Type B pancreatic cell (in vitro differentiated cells): Measurements from ENCODE around the gene RFTN1. TPM values are rescaled to one million over a fixed set of nuclear protein-coding genes. Genes with fewer than 3 reads are reported as not detected.

Experiments
- DNase-seq: peaks from one replicate; pipeline ENCODE4 v3.0.0; 2021; ENCODE audit warnings: mixed read lengths; ENCODE audit not compliant: unreplicated experiment; ENCODE audit errors: extremely low spot score
- H3K27ac Mint-ChIP-seq: 2 replicates; pipeline ENCODE4 v1.8.0; 2021; ENCODE audit warnings: mild to moderate bottlenecking, mixed read lengths
- H3K27me3 Mint-ChIP-seq: 2 replicates; pipeline ENCODE4 v1.8.0; 2021; ENCODE audit warnings: mixed read lengths
- H3K36me3 Mint-ChIP-seq: 2 replicates; pipeline ENCODE4 v1.8.0; 2021; ENCODE audit warnings: mixed read lengths
- H3K4me1 Mint-ChIP-seq: one replicate; pipeline ENCODE4 v1.8.0; 2021; ENCODE audit warnings: mixed read lengths; ENCODE audit not compliant: unreplicated experiment
- H3K4me3 Mint-ChIP-seq: 2 replicates; pipeline ENCODE4 v1.8.0; 2021; ENCODE audit warnings: mild to moderate bottlenecking, mixed read lengths
- H3K9me3 Mint-ChIP-seq: 2 replicates; pipeline ENCODE4 v1.8.0; 2021; ENCODE audit warnings: mixed read lengths
- total RNA-seq: library from RNA; stranded (reverse); gene quantifications from 2 replicates; pipeline ENCODE4 v1.2.1, GENCODE V29; 2021; ENCODE audit warnings: low replicate concordance
- TF ChIP-seq, protein P1 (sequence below): fragments of 200-600 bp; sonication (generic); conservative IDR thresholded peaks from 2 replicates; pipeline ENCODE4 v1.5.0; 2021; ENCODE audit warnings: antibody characterized with exemption, mild to moderate bottlenecking

The RFTN1 gene
- total RNA-seq, 1 donor from 2014 or later: 18.3 TPM

DNA sequence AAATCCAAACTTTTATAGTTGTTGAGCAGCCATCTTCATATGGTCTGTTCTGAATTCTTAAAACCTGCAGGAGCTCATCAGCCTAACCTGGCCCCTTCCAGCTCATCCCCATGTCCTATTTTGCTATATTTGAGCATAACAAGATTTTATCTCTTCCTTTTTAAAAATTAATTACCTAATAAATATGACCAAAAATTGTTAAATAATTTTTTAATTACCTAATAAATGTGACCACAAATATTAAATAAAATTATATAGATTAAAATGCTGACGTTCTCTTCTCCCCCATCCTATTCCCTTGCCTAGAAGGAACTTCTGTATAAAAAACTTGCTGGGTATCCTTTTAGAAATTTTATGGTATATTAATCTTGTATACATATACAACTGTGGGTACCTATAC, 204.8 kb downstream of the RFTN1 start:
- peaks cover 5% of the 10 kb centered on the region for H3K9me3 Mint-ChIP-seq
- no peak overlapping the region for H3K4me3 Mint-ChIP-seq
- DNase-seq: no peak
- TF ChIP-seq, protein P1, sequence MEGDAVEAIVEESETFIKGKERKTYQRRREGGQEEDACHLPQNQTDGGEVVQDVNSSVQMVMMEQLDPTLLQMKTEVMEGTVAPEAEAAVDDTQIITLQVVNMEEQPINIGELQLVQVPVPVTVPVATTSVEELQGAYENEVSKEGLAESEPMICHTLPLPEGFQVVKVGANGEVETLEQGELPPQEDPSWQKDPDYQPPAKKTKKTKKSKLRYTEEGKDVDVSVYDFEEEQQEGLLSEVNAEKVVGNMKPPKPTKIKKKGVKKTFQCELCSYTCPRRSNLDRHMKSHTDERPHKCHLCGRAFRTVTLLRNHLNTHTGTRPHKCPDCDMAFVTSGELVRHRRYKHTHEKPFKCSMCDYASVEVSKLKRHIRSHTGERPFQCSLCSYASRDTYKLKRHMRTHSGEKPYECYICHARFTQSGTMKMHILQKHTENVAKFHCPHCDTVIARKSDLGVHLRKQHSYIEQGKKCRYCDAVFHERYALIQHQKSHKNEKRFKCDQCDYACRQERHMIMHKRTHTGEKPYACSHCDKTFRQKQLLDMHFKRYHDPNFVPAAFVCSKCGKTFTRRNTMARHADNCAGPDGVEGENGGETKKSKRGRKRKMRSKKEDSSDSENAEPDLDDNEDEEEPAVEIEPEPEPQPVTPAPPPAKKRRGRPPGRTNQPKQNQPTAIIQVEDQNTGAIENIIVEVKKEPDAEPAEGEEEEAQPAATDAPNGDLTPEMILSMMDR: no peak
- H3K4me1 Mint-ChIP-seq: peaks cover 10% of the 10 kb centered on the region
- no peaks in the 10 kb centered on the region for H3K27me3 Mint-ChIP-seq
- H3K27ac Mint-ChIP-seq: no peak overlapping the region
- H3K36me3 Mint-ChIP-seq: peaks cover 47% of the 10 kb centered on the region

DNA sequence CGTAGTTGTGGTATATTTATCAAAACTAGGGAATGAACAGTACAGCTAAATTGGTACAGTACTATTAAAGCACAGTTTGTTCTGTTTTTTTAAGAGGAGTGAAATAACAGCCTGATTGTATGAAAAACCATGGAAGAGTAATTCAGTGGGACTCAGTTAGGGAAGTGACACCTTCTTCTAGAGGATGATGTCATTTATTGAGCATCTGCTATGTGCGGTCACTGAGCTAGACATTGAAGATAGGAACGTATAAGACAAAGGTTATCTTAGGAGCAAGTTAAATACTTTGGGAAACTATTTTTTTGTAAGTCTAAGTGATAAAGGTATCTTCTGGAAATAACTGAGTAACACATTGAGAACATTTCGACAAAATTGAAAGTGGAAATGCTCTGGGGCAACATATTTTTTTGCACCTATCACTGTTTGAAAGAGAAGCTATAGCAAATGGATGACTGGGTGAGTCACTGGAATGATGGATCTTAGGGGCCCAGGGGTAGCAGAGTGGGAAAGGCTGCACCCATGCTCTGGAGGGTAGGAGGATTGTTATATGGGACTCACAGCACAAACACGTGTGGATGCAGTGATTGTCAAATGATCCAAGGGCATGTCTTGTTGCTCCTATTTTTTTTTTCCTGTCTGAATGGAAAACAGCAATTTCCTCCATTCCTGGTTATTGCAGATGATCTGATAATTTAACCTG, 205.5 kb downstream of the RFTN1 start:
- peaks cover 52% of the 10 kb centered on the region for H3K36me3 Mint-ChIP-seq
- no peak for DNase-seq
- H3K27ac Mint-ChIP-seq: no peak overlapping the region
- H3K9me3 Mint-ChIP-seq: peaks cover 5% of the 10 kb centered on the region
- peaks cover 10% of the 10 kb centered on the region for H3K4me1 Mint-ChIP-seq
- H3K4me3 Mint-ChIP-seq: no peak overlapping the region
- no peaks in the 10 kb centered on the region for H3K27me3 Mint-ChIP-seq
- TF ChIP-seq, protein P1: no peak

DNA sequence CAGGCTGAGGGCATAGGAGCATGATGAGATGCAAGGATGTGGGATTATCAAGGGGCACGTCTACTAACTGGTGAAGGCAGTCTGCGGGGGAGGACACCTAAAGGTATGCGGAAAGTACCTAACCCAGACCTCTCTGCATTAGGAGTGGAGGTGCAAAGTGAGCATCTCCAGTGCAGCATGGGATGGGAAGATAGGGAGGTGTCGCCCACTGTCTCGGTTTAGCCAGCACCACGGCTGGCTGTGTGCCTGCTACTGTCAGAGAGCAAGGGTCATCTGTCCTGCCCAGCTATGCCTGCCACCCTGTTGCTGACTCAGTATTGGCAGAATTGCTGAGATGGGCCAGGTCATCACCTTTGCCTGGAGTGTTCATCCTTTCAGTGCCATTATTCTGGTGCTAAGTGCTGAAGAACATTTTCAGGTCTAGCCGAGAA, 208.4 kb downstream of the RFTN1 start:
- no peaks in the 10 kb centered on the region for H3K27me3 Mint-ChIP-seq
- H3K27ac Mint-ChIP-seq: no peak overlapping the region
- no peak overlapping the region for H3K4me3 Mint-ChIP-seq
- TF ChIP-seq, protein P1: no peak
- no peak for DNase-seq
- peaks cover 5% of the 10 kb centered on the region for H3K9me3 Mint-ChIP-seq
- H3K36me3 Mint-ChIP-seq: peaks cover 47% of the 10 kb centered on the region
- peaks cover 12% of the 10 kb centered on the region for H3K4me1 Mint-ChIP-seq

DNA sequence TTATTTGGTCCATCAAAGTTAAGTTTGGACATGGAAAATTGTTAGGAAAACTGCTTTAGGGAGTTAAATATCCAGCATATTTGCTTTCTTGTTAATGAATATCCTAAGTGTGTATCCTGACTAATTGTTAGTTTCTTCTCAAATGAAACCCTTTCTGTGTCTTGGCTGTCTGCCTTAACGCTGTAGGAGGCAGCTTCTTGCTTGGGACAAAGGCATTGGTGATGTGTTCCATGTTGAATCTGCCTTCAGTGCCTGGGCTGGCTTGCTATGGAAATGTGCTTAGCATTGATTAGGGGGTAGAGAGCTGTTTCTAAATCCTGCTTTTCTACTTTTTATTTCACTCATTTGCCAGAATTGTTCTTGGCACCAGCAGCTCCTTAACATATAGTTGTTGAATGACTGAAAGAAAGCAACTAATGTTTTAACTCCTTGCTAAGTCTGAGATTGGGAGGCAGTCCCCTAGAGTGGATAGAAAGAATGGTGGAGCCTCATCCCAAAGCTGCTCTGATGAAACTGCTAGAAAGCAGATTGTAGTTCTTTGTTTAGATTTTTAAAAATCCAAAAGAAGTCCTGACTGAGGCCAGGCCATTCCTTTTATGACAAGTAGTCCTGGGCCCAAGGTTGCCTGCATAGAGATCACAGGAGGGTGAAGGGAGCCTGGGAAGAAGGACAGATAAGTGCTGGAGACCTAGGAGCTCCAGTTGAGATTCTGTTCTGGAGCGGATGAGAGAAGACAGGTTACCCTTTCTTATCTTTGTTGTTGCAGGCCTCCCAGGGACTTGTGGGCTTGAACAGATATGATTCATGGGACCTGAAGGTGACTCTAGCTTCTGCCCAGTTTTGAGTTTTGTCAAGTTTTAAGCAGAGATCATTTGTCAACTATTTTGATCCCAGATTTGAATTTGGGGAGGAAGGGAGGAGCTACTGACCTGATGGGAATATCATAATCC, 209.2 kb downstream of the RFTN1 start:
- DNase-seq: no peak
- TF ChIP-seq, protein P1: no peak
- H3K9me3 Mint-ChIP-seq: no peaks in the 10 kb centered on the region

DNA sequence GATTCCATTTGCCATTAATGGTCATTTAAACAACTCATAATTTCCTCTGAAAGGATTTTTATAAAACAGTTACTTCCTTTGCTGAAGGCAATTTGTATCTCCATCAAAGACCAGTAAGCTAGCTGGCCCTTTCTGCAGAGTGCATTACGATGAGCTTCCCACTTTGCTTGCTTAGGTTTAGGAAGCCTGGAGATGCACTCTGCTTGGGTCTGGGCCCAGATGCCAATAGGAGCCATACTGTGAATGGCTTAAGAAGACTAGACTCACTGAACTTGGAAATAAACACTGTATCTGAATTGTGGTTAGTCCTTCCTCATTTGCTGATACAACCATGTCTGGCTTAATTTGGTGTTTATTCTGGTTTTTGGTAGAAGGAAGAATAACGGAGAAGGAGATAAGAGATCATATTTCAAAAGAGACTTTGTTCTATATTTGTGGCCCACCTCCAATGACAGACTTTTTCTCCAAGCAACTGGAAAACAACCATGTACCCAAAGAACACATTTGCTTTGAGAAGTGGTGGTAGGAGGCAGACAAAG, 210.4 kb downstream of the RFTN1 start:
- Mint-ChIP-seq H3K4me1 (peaks cover 12% of the 10 kb centered on the region), H3K9me3 (no peaks in the 10 kb centered on the region), H3K36me3 (peaks cover 41% of the 10 kb centered on the region), H3K4me3 (no peak overlapping the region), H3K27ac (no peak overlapping the region), H3K27me3 (no peaks in the 10 kb centered on the region)
- TF ChIP-seq, protein P1: no peak
- DNase-seq: no peak

More for the DNA sequence above, 209.2 kb downstream of the RFTN1 start:
- Mint-ChIP-seq H3K27ac (no peak overlapping the region), H3K27me3 (no peaks in the 10 kb centered on the region), H3K4me3 (no peak overlapping the region), H3K36me3 (peaks cover 41% of the 10 kb centered on the region), H3K4me1 (peaks cover 12% of the 10 kb centered on the region)
